B cell (primary cell): Measurements from ENCODE around the gene TMEM17. TPM values are rescaled to one million over a fixed set of nuclear protein-coding genes. Genes with fewer than 3 reads are reported as not detected.

ENCODE experiments used
- ATAC-seq: fragments of 200-7000 bp; cut with Tn5 transposase; one replicate; pipeline ENCODE4 v1.10.0; 2021; ENCODE audit warnings: low read depth, mild to moderate bottlenecking, moderate number of reproducible peaks, moderate library complexity
- CTCF ChIA-PET: fragments of 350-600 bp; sonication (Branson Sonifier 250); formaldehyde crosslinking; loops from one replicate; lab custom pipeline; 2021; ENCODE audit warnings: antibody characterized with exemption, inconsistent platforms; lab: Charles Lee
- POLR2A ChIA-PET: fragments of 350-600 bp; sonication (Branson Sonifier 250); formaldehyde crosslinking; loops from one replicate; lab custom pipeline; 2021; ENCODE audit warnings: antibody characterized with exemption; lab: Charles Lee
- DNase-seq: peaks from one replicate; pipeline ENCODE4 v3.0.0; 2013
- H2AFZ ChIP-seq: 2 replicates; pipeline ENCODE4 v1.6.1; 2012; ENCODE audit warnings: mild to moderate bottlenecking, low read depth, low read length; ENCODE audit not compliant: insufficient read depth, poor library complexity, severe bottlenecking
- H3K27ac ChIP-seq, 2 donors: 1 replicate in 1 of 2; 2 replicates in 1 of 2; pipeline ENCODE4 v1.5.1; 2012 to 2013; ENCODE audit warnings: low read length in 2 of 2, mild to moderate bottlenecking in 2 of 2, moderate library complexity in 1 of 2
- H3K27me3 ChIP-seq, 4 experiments: fragments of 200-600 bp in 1 of 4; sonication (generic) in 1 of 4; replicated peaks in 1 of 4; 1 replicate in 2 of 4; 2 replicates in 2 of 4; pipeline versions ENCODE4 v1.6.1 to v1.7.0; 2013 to 2016; ENCODE audit warnings: low read length in 3 of 4, mild to moderate bottlenecking in 2 of 4, mixed read lengths in 1 of 4, moderate library complexity in 1 of 4; ENCODE audit not compliant: insufficient read depth in 4 of 4, control insufficient read depth in 3 of 4; ENCODE audit errors: control extremely low read depth in 1 of 4
- H3K36me3 ChIP-seq, 2 experiments: replicated peaks in 1 of 2; 1 replicate in 1 of 2; 2 replicates in 1 of 2; pipeline versions ENCODE4 v1.6.1 to v1.7.1; 2013; ENCODE audit warnings: low read length in 1 of 2; ENCODE audit not compliant: insufficient read depth in 2 of 2, control insufficient read depth in 1 of 2; ENCODE audit errors: control extremely low read depth in 1 of 2, extremely low read depth in 1 of 2
- H3K4me1 ChIP-seq, 2 donors: fragments of 200-600 bp in 1 of 2; sonication (generic) in 1 of 2; 1 replicate in 1 of 2; 2 replicates in 1 of 2; pipeline versions ENCODE4 v1.5.1 to v1.6.1; 2013 to 2017; ENCODE audit warnings: low read length in 2 of 2; ENCODE audit not compliant: control insufficient read depth in 2 of 2, insufficient read depth in 2 of 2
- H3K4me2 ChIP-seq: replicated peaks from 2 replicates; pipeline ENCODE3; 2012; ENCODE audit warnings: mild to moderate bottlenecking, low read depth, low read length; ENCODE audit not compliant: poor library complexity, severe bottlenecking
- H3K4me3 ChIP-seq, 5 experiments: fragments of 200-600 bp in 1 of 5; sonication (generic) in 1 of 5; 1 replicate in 3 of 5; 2 replicates in 2 of 5; pipeline versions ENCODE4 v1.5.1 to v1.7.0; 2011 to 2016; ENCODE audit warnings: low read length in 4 of 5, mild to moderate bottlenecking in 4 of 5, low read depth in 2 of 5, control low read depth in 1 of 5, moderate library complexity in 1 of 5; ENCODE audit not compliant: insufficient read depth in 1 of 5; ENCODE audit errors: control extremely low read depth in 1 of 5, extremely low read depth in 1 of 5
- H3K79me2 ChIP-seq: fragments of 200-600 bp; sonication (generic); one replicate; pipeline ENCODE4 v1.6.0; 2016; ENCODE audit warnings: low read length; ENCODE audit not compliant: control insufficient read depth, insufficient read depth
- H3K9ac ChIP-seq: fragments of 200-600 bp; sonication (generic); 2 replicates; pipeline ENCODE4 v1.6.1; 2017; ENCODE audit warnings: mild to moderate bottlenecking, low read length, moderate library complexity
- H3K9me3 ChIP-seq, 3 donors: one replicate each; pipeline versions ENCODE4 v1.6.1 to v1.7.1; 2013; ENCODE audit warnings: low read length in 2 of 3; ENCODE audit not compliant: control insufficient read depth in 2 of 3, insufficient read depth in 1 of 3; ENCODE audit errors: control extremely low read depth in 1 of 3
- H4K20me1 ChIP-seq: 2 replicates; pipeline ENCODE4 v1.6.0; 2012; ENCODE audit warnings: mild to moderate bottlenecking, low read length; ENCODE audit not compliant: insufficient read depth, control insufficient read depth, poor library complexity, severe bottlenecking
- H3K27ac Mint-ChIP-seq: one replicate; pipeline ENCODE4 v1.8.0; 2021; ENCODE audit warnings: mixed read lengths
- H3K27me3 Mint-ChIP-seq: one replicate; pipeline ENCODE4 v1.8.0; 2021; ENCODE audit warnings: mixed read lengths
- H3K4me1 Mint-ChIP-seq: one replicate; pipeline ENCODE4 v1.8.0; 2021; ENCODE audit warnings: mixed read lengths
- H3K4me3 Mint-ChIP-seq: one replicate; pipeline ENCODE4 v1.8.0; 2021; ENCODE audit warnings: mixed read lengths
- H3K9me3 Mint-ChIP-seq: one replicate; pipeline ENCODE4 v1.8.0; 2022; ENCODE audit warnings: mixed read lengths; ENCODE audit not compliant: insufficient read depth
- CTCF ChIP-seq: fragments of 200-600 bp; IDR thresholded peaks from one replicate; pipeline ENCODE4 v1.8.0; 2022; ENCODE audit warnings: antibody characterized with exemption, mild to moderate bottlenecking
- EZH2 ChIP-seq: IDR thresholded peaks from 2 replicates; pipeline ENCODE4 v1.6.1; 2012; ENCODE audit warnings: borderline replicate concordance, low read depth, mild to moderate bottlenecking, moderate library complexity, low read length; ENCODE audit not compliant: insufficient read depth, poor library complexity, severe bottlenecking
- WGBS: methylation state at CpG from one replicate; pipeline ENCODE4 v1.1.5; 2013; ENCODE audit warnings: missing lambda C conversion rate; ENCODE audit not compliant: insufficient coverage; 5-methylcytosine and 5-hydroxymethylcytosine counted together
- intact Hi-C: fragments of 100-400 bp; cut with micrococcal nuclease; formaldehyde crosslinking; loops from one replicate; pipeline ENCODE4 v1.10.0; 2022
- polyA plus RNA-seq: library from polyadenylated mRNA; depleted of rRNA; stranded (reverse); fragments of >200 nt; gene quantifications from 2 replicates; pipeline ENCODE4 v1.2.3, GENCODE V29; 2012
- total RNA-seq, 2 donors: library from RNA; stranded (reverse); fragments of 120-200 nt in 1 of 2; gene quantifications; 1 replicate in 1 of 2; 2 replicates in 1 of 2; pipeline versions ENCODE4 v1.2.3 to v1.2.4, GENCODE V29; 2013 to 2022

TMEM17 gene
- total and polyA plus RNA-seq, 2 donors (not counting 1 experiment from before 2014, with no cell fraction given) = not detected

GRCh38 chr2:62469114-62469513 is 36.9 kb downstream of the TMEM17 start:
- intact Hi-C loops = no loop called here
- Mint-ChIP-seq H3K27me3 (peaks cover 5% of the 10 kb centered on the region), H3K4me3 (no peak overlapping the region), H3K4me1 (no peaks in the 10 kb centered on the region), H3K9me3 (no peaks in the 10 kb centered on the region), H3K27ac (no peak overlapping the region)
- Histone ChIP-seq H3K4me1 (no peaks in the 10 kb centered on the region), H2AFZ (no peak overlapping the region), H3K9ac (no peak overlapping the region), H3K9me3 (no peaks in the 10 kb centered on the region), H3K27me3 (no peaks in the 10 kb centered on the region), H4K20me1 (no peaks in the 10 kb centered on the region), H3K27ac (no peak overlapping the region), H3K4me2 (no peak overlapping the region), H3K36me3 (no peaks in the 10 kb centered on the region), H3K79me2 (no peaks in the 10 kb centered on the region), H3K4me3 (no peak overlapping the region)
- TF ChIP-seq EZH2 = no peak
- TF ChIP-seq CTCF = no peak
- POLR2A ChIA-PET = no interaction called here
- DNase-seq (no peak), ATAC-seq (no peak)
- WGBS = 86% methylated on average over 1 of the region's 1 CpG
- CTCF ChIA-PET = no interaction called here

GRCh38 chr2:62467475-62468321 is 38.3 kb downstream of the TMEM17 start:
- no peak for ATAC-seq
- no peak overlapping the region for H3K4me2 ChIP-seq
- H3K27ac Mint-ChIP-seq = no peak overlapping the region

More at GRCh38 chr2:62467475-62468321, 38.3 kb downstream of the TMEM17 start:
- H3K9me3 ChIP-seq = no peaks in the 10 kb centered on the region
- WGBS = 59% methylated on average over 8 of the region's 8 CpGs
- no peaks in the 10 kb centered on the region for H3K79me2 ChIP-seq
- Mint-ChIP-seq H3K4me3 (no peak overlapping the region), H3K4me1 (no peaks in the 10 kb centered on the region), H3K9me3 (no peaks in the 10 kb centered on the region), H3K27me3 (no peaks in the 10 kb centered on the region)
- no peak for TF ChIP-seq EZH2
- TF ChIP-seq CTCF = no peak
- no peaks in the 10 kb centered on the region for H4K20me1 ChIP-seq
- CTCF ChIA-PET = interaction anchor here (0.6 to 2.9 kb wide), 3 partner anchors 11 to 321 kb away, joined by 3 to 16 read pairs (median 3); no protein-coding TSS in a partner anchor
- no peaks in the 10 kb centered on the region for H3K27me3 ChIP-seq
- POLR2A ChIA-PET = no interaction called here
- no peaks in the 10 kb centered on the region for H3K4me1 ChIP-seq
- intact Hi-C loops = no loop called here
- H2AFZ ChIP-seq = no peak overlapping the region
- DNase-seq = no peak
- no peak overlapping the region for H3K27ac ChIP-seq
- no peaks in the 10 kb centered on the region for H3K36me3 ChIP-seq
- no peak overlapping the region for H3K4me3 ChIP-seq
- no peak overlapping the region for H3K9ac ChIP-seq
